AG10803 (cell line): Measurements from ENCODE around the gene SKA3.
A peak's percentile ranks its signal among the peaks of the same experiment; 100 is the strongest.
"Not testable (repeated sequence)": the region's sequence is repeated elsewhere in the genome, so short reads cannot be mapped to it uniquely, and the experiment has no call there.

Experiments
- DNase-seq: peaks from one replicate; pipeline ENCODE4 v3.0.0; 2010; ENCODE audit warnings: low read depth
- H3K4me3 ChIP-seq: 2 replicates; pipeline ENCODE4 v1.5.1; 2011; ENCODE audit warnings: mild to moderate bottlenecking, low read length, control low read depth
- TF ChIP-seq, protein P1 (sequence below): conservative IDR thresholded peaks from 2 replicates; pipeline ENCODE4 v1.5.1; 2011; ENCODE audit warnings: mild to moderate bottlenecking, low read length, control low read depth, inconsistent platforms

Gene SKA3

GRCh38 chr13:21176215-21176981 is at the start of gene SKA3, which contains the start of gene MRPL57:
Gene SKA3, minus strand, starts transcription at chr13:21176552. Its CDS starts 75 bp downstream, at chr13:21176477.
Gene MRPL57, plus strand, starts transcription at chr13:21176658. Its CDS starts 259 bp downstream, at chr13:21176917.
- TF ChIP-seq, protein P1, sequence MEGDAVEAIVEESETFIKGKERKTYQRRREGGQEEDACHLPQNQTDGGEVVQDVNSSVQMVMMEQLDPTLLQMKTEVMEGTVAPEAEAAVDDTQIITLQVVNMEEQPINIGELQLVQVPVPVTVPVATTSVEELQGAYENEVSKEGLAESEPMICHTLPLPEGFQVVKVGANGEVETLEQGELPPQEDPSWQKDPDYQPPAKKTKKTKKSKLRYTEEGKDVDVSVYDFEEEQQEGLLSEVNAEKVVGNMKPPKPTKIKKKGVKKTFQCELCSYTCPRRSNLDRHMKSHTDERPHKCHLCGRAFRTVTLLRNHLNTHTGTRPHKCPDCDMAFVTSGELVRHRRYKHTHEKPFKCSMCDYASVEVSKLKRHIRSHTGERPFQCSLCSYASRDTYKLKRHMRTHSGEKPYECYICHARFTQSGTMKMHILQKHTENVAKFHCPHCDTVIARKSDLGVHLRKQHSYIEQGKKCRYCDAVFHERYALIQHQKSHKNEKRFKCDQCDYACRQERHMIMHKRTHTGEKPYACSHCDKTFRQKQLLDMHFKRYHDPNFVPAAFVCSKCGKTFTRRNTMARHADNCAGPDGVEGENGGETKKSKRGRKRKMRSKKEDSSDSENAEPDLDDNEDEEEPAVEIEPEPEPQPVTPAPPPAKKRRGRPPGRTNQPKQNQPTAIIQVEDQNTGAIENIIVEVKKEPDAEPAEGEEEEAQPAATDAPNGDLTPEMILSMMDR: peak; percentile 11; the same call in 1 of the 2 replicates
- peak within 1 kb of the TSS; percentile 90 for H3K4me3 ChIP-seq
- DNase-seq: peak; percentile 89

- H3K4me3 ChIP-seq: no peak overlapping the region
- no peak for DNase-seq
- TF ChIP-seq, protein P1: no peak
Measured at GRCh38 chr13:21225082-21225481, 48.7 kb upstream of the SKA3 start.

DNA sequence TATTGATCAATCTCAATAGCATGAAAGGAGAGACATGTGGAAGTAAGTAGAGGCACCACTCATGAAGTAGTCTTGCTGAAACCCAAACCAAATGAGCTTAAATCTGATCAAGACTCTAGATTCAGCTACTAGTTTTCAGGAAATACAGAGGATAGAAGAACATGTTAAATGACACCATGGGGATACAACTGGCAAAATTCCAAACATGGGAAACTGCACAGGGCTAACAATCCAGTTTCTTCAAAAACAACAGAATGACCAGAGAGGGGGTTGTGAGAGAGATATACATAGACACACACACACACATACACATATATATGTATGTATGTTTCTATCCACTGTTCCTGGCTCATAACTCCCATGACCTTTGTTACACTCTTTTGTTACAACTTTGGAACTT is 44.9 kb upstream of the SKA3 start:
- TF ChIP-seq, protein P1: no peak
- DNase-seq: no peak
- no peak overlapping the region for H3K4me3 ChIP-seq

GRCh38 chr13:21219716-21220115 is 43.4 kb upstream of the SKA3 start:
- not testable (repeated sequence) for DNase-seq, H3K4me3 ChIP-seq

GRCh38 chr13:21219036-21219381 is 42.7 kb upstream of the SKA3 start:
- TF ChIP-seq, protein P1: no peak
- no peak overlapping the region for H3K4me3 ChIP-seq
- no peak for DNase-seq

DNA sequence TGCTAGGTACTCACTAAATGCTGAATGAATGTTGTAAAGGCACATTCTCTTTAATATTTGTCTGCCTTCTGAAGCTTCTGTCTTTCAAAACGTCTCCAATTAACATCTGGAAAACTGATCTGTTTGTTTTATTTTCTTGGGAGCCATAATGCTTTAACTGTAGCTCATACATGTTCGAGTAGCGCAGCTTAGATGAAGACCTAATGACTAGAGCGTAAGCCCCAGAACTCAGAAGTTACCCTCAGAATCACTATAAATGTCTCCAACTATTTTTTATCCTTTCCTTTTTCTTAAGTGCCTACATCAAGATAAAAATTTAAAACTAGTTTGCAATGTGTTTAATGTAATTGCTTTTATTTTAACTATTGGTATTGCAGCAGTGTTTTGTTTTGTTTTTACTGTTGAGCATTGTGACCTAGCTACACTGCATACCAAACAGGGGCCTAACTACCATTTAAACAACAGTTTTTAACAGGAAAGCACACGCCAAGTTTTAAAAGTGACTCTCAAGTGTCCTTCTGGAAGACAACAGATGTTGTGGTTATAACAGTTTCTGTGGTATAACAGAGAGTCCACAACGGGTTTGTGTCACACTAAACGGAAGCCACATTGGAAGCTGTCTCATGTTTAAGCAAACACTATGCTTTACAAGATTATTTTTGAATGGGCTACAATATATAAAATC is 42.1 kb upstream of the SKA3 start:
- peak; percentile 20 for DNase-seq
- H3K4me3 ChIP-seq: no peak overlapping the region
- TF ChIP-seq, protein P1: no peak

- no peak for DNase-seq
- TF ChIP-seq, protein P1: no peak
Measured at GRCh38 chr13:21216332-21216731, 40.0 kb upstream of the SKA3 start.

GRCh38 chr13:21215419-21215818 is 39.1 kb upstream of the SKA3 start:
- not testable (repeated sequence) for H3K4me3 ChIP-seq, DNase-seq

More at GRCh38 chr13:21216332-21216731, 40.0 kb upstream of the SKA3 start:
- no peak overlapping the region for H3K4me3 ChIP-seq
